IMR-90 (cell line): ENCODE measurements around the gene ST7. TPM values are rescaled to one million over a fixed set of nuclear protein-coding genes. Genes with fewer than 3 reads are reported as not detected.
"Not testable (repeated sequence)": the region's sequence is repeated elsewhere in the genome, so short reads cannot be mapped to it uniquely, and the experiment has no call there.

Experiments
- ATAC-seq: fragments of 200-7000 bp; cut with Tn5 transposase; 2 replicates; pipeline ENCODE4 v1.9.1; 2020; ENCODE audit warnings: low read depth, mild to moderate bottlenecking, moderate library complexity
- BruUV-seq: library from RNA; stranded (reverse); fragments of 400-500 nt; replicated peaks from 2 replicates; lab custom pipeline; 2021; lab: Mats Ljungman, UMichigan
- CTCF ChIA-PET: fragments of 300-600 bp; formaldehyde crosslinking; extraction: SDS; loops from one replicate; lab custom pipeline; 2021; ENCODE audit warnings: antibody characterized with exemption; lab: Yijun Ruan, JAX
- POLR2A ChIA-PET: fragments of 300-600 bp; sonication (Branson Sonifier 250); formaldehyde crosslinking; loops from one replicate; lab custom pipeline; 2022; ENCODE audit warnings: antibody characterized with exemption; ENCODE audit not compliant: unreplicated experiment; lab: Charles Lee
- DNase-seq: peaks from one replicate; pipeline ENCODE4 v3.0.0; 2013
- H2AFZ ChIP-seq: replicated peaks from 2 replicates; pipeline ENCODE3; 2013; ENCODE audit warnings: low read length, mild to moderate bottlenecking; ENCODE audit not compliant: poor library complexity
- H2AK5ac ChIP-seq: 2 replicates; pipeline ENCODE4 v1.6.1; 2013; ENCODE audit warnings: low read depth, low read length, inconsistent platforms
- H2AK9ac ChIP-seq: replicated peaks from 2 replicates; pipeline ENCODE3; 2013; ENCODE audit warnings: mild to moderate bottlenecking, low read depth, low read length, moderate library complexity; ENCODE audit not compliant: poor library complexity
- H2BK120ac ChIP-seq: 2 replicates; pipeline ENCODE4 v1.6.1; 2013; ENCODE audit warnings: low read depth, low read length, inconsistent platforms
- H2BK15ac ChIP-seq: 3 replicates; pipeline ENCODE4 v1.6.1; 2013; ENCODE audit warnings: low read depth, low read length, inconsistent platforms
- H2BK20ac ChIP-seq: 2 replicates; pipeline ENCODE4 v1.6.1; 2013; ENCODE audit warnings: low read depth, mild to moderate bottlenecking, inconsistent platforms, low read length, moderate library complexity
- H2BK5ac ChIP-seq: 2 replicates; pipeline ENCODE4 v1.6.1; 2013; ENCODE audit warnings: mild to moderate bottlenecking, low read depth, low read length, inconsistent platforms; ENCODE audit not compliant: poor library complexity, severe bottlenecking
- H3K14ac ChIP-seq: replicated peaks from 2 replicates; pipeline ENCODE4 v1.6.1; 2013; ENCODE audit warnings: low read depth, low read length, inconsistent platforms
- H3K18ac ChIP-seq: 2 replicates; pipeline ENCODE4 v1.6.1; 2013; ENCODE audit warnings: low read depth, low read length, control low read depth
- H3K23ac ChIP-seq: 2 replicates; pipeline ENCODE4 v1.6.1; 2013; ENCODE audit warnings: low read depth, low read length, inconsistent platforms
- H3K27ac ChIP-seq: 2 replicates; pipeline ENCODE4 v1.5.1; 2013; ENCODE audit warnings: mild to moderate bottlenecking, control low read depth, low read length; ENCODE audit not compliant: insufficient read depth
- H3K27me3 ChIP-seq: 2 replicates; pipeline ENCODE4 v1.6.1; 2013; ENCODE audit warnings: low read length; ENCODE audit not compliant: control insufficient read depth, insufficient read depth
- H3K36me3 ChIP-seq: 2 replicates; pipeline ENCODE4 v1.6.1; 2013; ENCODE audit warnings: low read length, mixed read lengths; ENCODE audit not compliant: control insufficient read depth, insufficient read depth
- H3K4ac ChIP-seq: 2 replicates; pipeline ENCODE4 v1.6.1; 2013; ENCODE audit warnings: low read depth, low read length, inconsistent platforms
- H3K4me1 ChIP-seq: 2 replicates; pipeline ENCODE4 v1.6.1; 2013; ENCODE audit warnings: low read length, mixed read lengths; ENCODE audit not compliant: control insufficient read depth, insufficient read depth
- H3K4me2 ChIP-seq: 2 replicates; pipeline ENCODE4 v1.6.1; 2013; ENCODE audit warnings: low read depth, mild to moderate bottlenecking, control low read depth, low read length, moderate library complexity
- H3K4me3 ChIP-seq: 2 replicates; pipeline ENCODE4 v1.5.1; 2013; ENCODE audit warnings: low read depth, mild to moderate bottlenecking, control low read depth, low read length, moderate library complexity; ENCODE audit not compliant: insufficient read depth
- H3K56ac ChIP-seq: 2 replicates; pipeline ENCODE4 v1.6.1; 2013; ENCODE audit warnings: low read length, inconsistent platforms; ENCODE audit not compliant: insufficient read depth; ENCODE audit errors: extremely low read depth
- H3K79me1 ChIP-seq, 2 experiments: 2 replicates each; pipeline ENCODE4 v1.6.1; 2013; ENCODE audit warnings: low read length in 2 of 2, inconsistent platforms in 1 of 2, low read depth in 1 of 2
- H3K9ac ChIP-seq: 2 replicates; pipeline ENCODE4 v1.6.1; 2013; ENCODE audit warnings: low read depth, low read length, control low read depth
- H3K9me1 ChIP-seq: 2 replicates; pipeline ENCODE4 v1.6.1; 2013; ENCODE audit warnings: low read length, inconsistent platforms; ENCODE audit not compliant: insufficient read depth
- H3K9me3 ChIP-seq: 2 replicates; pipeline ENCODE4 v1.6.1; 2013; ENCODE audit warnings: low read length; ENCODE audit not compliant: control insufficient read depth, insufficient read depth
- H4K20me1 ChIP-seq: 2 replicates; pipeline ENCODE4 v1.6.1; 2013; ENCODE audit warnings: low read length, inconsistent platforms; ENCODE audit not compliant: insufficient read depth
- H4K5ac ChIP-seq: 2 replicates; pipeline ENCODE4 v1.6.1; 2013; ENCODE audit warnings: mild to moderate bottlenecking, low read depth, low read length, control low read depth
- H4K8ac ChIP-seq, 2 experiments: 2 replicates each; pipeline ENCODE4 v1.6.1; 2013; ENCODE audit warnings: low read depth in 2 of 2, low read length in 2 of 2, control low read depth in 1 of 2, inconsistent platforms in 1 of 2
- H4K91ac ChIP-seq: 2 replicates; pipeline ENCODE4 v1.6.1; 2013; ENCODE audit warnings: low read depth, low read length, inconsistent platforms; ENCODE audit not compliant: insufficient read depth
- whole genome bisulfite sequencing, 2 experiments: methylation state at CpG; one replicate each; pipeline versions ENCODE4 v1.1.5 to v1.1.7; 2013; ENCODE audit warnings: missing lambda C conversion rate in 2 of 2; ENCODE audit not compliant: insufficient read length in 1 of 2; ENCODE audit errors: extremely low coverage in 2 of 2; 5-methylcytosine and 5-hydroxymethylcytosine counted together
- dilution Hi-C: fragments of 300-500 bp; cut with HindIII; formaldehyde crosslinking; loops from one replicate; pipeline ENCODE4 v1.14.3; 2018; ENCODE audit warnings: low sequenced_read_pairs; ENCODE audit not compliant: unreplicated experiment
- in situ Hi-C: fragments of 300-500 bp; cut with MboI; formaldehyde crosslinking; loops from 3 replicates; pipeline ENCODE4 v1.14.3; 2019; ENCODE audit warnings: low sequenced_read_pairs, inconsistent platforms, mixed read lengths
- intact Hi-C: fragments of 100-400 bp; cut with micrococcal nuclease; formaldehyde crosslinking; loops from 2 replicates; pipeline ENCODE4 v1.10.0; 2022
- polyA plus RNA-seq, 3 experiments: library from polyadenylated mRNA; depleted of rRNA; stranded (reverse); fragments of >200 nt; gene quantifications; 2 replicates each; pipeline ENCODE4 v1.2.3, GENCODE V29; 2012; ENCODE audit warnings: low replicate concordance in 1 of 3
- total RNA-seq: library from RNA; depleted of rRNA; stranded (reverse); fragments of >200 nt; gene quantifications from 2 replicates; pipeline ENCODE4 v1.2.3, GENCODE V29; 2012

Gene ST7
- total and polyA plus RNA-seq, 2 of the 4 experiments (the other 2 are of a cell fraction), result 18.6 to 26.0 TPM

GRCh38 chr7:117030346-117030745 lies 77.0 kb downstream of the ST7 start:
- H3K36me3 ChIP-seq, H2BK5ac ChIP-seq, H3K14ac ChIP-seq, H3K9me3 ChIP-seq, H3K9me1 ChIP-seq, H3K27ac ChIP-seq, H3K9ac ChIP-seq, H3K4ac ChIP-seq, H3K4me1 ChIP-seq, in situ Hi-C loops, POLR2A ChIA-PET, H3K18ac ChIP-seq, H2AK5ac ChIP-seq, H4K20me1 ChIP-seq, dilution Hi-C loops, CTCF ChIA-PET, H2BK15ac ChIP-seq, H3K4me2 ChIP-seq, BruUV-seq, H3K23ac ChIP-seq, H4K91ac ChIP-seq, H3K4me3 ChIP-seq, H2BK120ac ChIP-seq, DNase-seq, ATAC-seq, H4K5ac ChIP-seq, intact Hi-C loops, H2BK20ac ChIP-seq, H3K56ac ChIP-seq, H3K27me3 ChIP-seq, H4K8ac ChIP-seq, H2AK9ac ChIP-seq, H2AFZ ChIP-seq: not testable (repeated sequence)
- H3K79me1 ChIP-seq, result peaks cover 19 to 21% of the 10 kb centered on the region in 2 experiments
- WGBS, 2 experiments, result no CpG with 5 or more reads among the region's 1 CpG

- H3K9me3 ChIP-seq, H2BK20ac ChIP-seq, in situ Hi-C loops, H2AK9ac ChIP-seq, H3K4me2 ChIP-seq, H3K36me3 ChIP-seq, H4K20me1 ChIP-seq, H3K4ac ChIP-seq, intact Hi-C loops, H3K23ac ChIP-seq, H4K5ac ChIP-seq, POLR2A ChIA-PET, H3K9me1 ChIP-seq, H2AFZ ChIP-seq, dilution Hi-C loops, H4K8ac ChIP-seq, BruUV-seq, H3K27me3 ChIP-seq, H3K18ac ChIP-seq, H3K4me3 ChIP-seq, H3K9ac ChIP-seq, H2AK5ac ChIP-seq, DNase-seq, CTCF ChIA-PET, H2BK5ac ChIP-seq, H2BK120ac ChIP-seq, H3K27ac ChIP-seq, H3K14ac ChIP-seq, ATAC-seq, H4K91ac ChIP-seq, H3K4me1 ChIP-seq, H2BK15ac ChIP-seq, H3K56ac ChIP-seq: not testable (repeated sequence)
- peaks cover 16 to 19% of the 10 kb centered on the region in 2 experiments for H3K79me1 ChIP-seq
- no CpG with 5 or more reads among the region's 1 CpG for WGBS, 2 experiments
Observed at GRCh38 chr7:117030793-117031192, 77.5 kb downstream of the ST7 start.
